ENCODE data around the gene TRAK2.

The TRAK2 gene

GRCh38 chr2:201353116-201353515 is 98.1 kb downstream of the TRAK2 start:
- no peak for DNase-seq

DNA sequence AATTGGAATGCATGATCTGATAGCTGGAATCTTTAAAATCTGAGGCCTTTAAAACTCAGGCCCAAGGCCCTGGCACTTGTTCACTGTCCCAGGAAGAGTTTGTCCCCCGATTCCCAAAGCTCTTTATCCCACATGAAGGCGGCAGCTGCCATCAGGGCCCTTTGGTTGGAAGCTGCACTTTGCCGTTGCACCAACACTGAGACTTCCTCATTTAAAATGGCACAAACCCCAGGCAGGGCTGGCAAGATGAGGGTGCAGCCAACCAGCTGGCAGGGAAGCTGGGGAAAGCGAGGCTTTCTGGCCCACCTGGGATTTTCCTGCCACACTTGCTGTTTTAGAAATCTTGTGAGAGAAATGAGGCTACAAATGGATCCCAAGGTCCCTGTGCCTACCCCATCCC is 100.4 kb downstream of the TRAK2 start:
- no peak for DNase-seq

DNA sequence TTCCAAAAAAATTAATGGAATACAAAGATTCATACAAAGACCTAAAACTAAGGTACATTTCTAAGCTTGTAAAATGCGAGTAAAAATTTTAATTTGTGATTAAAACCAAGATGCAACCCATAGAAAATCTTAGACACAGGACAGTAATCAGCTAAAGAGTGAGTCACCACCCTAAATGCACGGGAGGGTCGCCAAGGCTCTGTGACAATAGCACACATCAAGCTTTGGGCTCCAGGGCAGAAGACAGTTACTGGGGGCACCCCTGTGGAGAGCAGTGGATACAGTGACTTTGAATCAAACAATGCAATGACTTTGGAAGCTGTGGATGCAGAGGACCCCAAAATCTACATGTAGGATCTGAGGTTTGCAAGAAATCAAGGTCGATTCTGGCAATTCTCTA is 101.7 kb downstream of the TRAK2 start:
- DNase-seq, result no peak

GRCh38 chr2:201348758-201349157 is 102.5 kb downstream of the TRAK2 start:
- no peak for DNase-seq

- DNase-seq, result no peak
Measured at GRCh38 chr2:201347138-201347537, 104.1 kb downstream of the TRAK2 start.

GRCh38 chr2:201345625-201346213 is 105.5 kb downstream of the TRAK2 start:
- no peak for DNase-seq

DNA sequence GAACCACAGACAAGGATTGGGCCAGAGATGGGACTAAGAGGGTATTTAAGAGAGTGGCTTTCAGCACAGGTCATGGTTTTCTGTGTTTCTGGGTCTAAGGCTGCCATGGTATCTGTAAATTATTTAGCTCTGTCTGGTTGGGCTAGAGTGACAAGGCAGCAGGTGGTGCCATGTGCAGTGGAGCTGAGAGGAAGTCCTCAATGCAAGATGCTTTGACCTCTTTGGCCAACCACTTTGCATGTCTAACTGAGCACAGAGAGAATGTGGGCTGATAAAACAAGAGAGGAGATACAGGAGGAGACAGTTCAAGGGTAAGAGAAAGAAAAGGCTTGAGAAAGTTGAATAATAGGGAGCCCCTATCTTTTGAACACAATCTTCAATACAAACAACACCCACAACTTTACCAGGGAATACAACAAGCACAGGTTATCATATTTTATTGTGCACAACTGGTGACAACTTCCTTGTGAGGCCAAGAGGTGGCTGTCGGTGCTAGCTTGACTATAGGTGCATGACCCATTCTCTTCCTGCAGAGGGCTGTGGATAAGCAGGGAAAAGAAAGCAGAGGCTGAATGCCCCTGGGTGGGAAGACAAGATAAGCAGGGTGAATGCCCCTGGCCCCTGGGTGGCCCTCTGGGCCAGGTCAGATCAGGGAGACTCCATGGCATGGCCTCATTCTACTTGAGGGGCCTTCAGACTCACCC is 106.4 kb downstream of the TRAK2 start:
- DNase-seq, result no peak

DNA sequence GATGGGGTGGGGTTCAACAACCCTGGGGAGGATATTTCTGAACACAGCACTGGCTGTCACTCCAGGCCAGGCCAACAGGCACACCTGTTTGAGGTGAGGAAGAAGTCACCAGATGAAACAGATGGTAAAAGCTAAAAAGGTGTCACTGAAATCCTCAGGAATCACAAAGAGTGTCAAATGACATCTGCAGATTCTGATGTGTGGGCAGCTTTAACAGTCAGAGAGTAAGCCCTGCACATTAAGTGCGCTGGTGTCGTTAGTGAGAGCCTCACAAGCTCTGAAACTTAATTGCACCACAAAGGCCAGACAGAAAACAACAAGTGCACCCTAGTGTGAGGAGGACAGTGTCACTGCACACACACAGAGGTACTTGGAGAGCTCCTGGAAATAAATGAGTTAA is 107.7 kb downstream of the TRAK2 start:
- DNase-seq, result no peak

DNA sequence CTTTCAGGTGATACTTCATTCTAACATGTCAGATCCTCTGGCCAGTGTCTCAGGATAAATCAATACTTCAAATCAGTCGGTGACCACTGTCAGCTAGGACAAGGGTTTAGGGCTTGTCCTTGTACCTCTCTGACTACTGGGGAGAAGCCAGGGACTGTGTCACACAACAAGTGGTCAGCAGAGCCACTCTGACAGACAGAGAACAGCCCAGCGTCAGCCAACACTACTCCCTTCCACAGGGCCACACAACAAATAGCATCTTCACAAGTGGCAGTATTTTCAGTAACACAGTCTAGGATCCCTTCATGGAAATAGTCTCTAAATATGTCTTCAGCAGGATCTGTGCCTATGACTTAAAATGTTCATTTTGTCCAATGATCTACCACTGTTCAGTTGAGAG is 108.3 kb downstream of the TRAK2 start:
- DNase-seq, result no peak

DNA sequence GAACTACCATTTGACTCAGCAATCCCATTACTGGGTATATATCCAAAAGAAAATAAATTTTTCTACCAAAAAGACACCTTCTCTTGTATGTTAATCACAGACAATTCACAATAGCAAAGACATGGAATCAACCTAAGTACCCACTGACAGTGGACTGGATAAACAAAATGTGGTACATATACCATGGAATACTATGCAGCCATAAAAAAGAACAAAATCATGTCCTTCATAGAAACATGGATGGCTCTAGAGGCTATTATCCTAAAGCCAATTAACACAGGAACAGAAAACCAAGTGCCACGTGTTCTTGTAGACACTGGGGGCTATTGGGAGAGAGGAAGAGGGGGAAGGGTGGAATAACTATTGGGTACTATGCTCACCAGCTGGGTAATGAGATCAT is 121.8 kb downstream of the TRAK2 start:
- DNase-seq, result no peak

- no peak for DNase-seq
Measured at GRCh38 chr2:201327678-201328077, 123.6 kb downstream of the TRAK2 start.
